IMR-90 (cell line): ENCODE measurements around the gene NPIPA5. TPM values are rescaled to one million over a fixed set of nuclear protein-coding genes. Genes with fewer than 3 reads are reported as not detected.

Experiments used
- ATAC-seq: fragments of 200-7000 bp; cut with Tn5 transposase; 2 replicates; pipeline ENCODE4 v1.9.1; 2020; ENCODE audit warnings: low read depth, mild to moderate bottlenecking, moderate library complexity
- BruUV-seq: library from RNA; stranded (reverse); fragments of 400-500 nt; replicated peaks from 2 replicates; lab custom pipeline; 2021; lab: Mats Ljungman, UMichigan
- CTCF ChIA-PET: fragments of 300-600 bp; formaldehyde crosslinking; extraction: SDS; loops from one replicate; lab custom pipeline; 2021; ENCODE audit warnings: antibody characterized with exemption; lab: Yijun Ruan, JAX
- POLR2A ChIA-PET: fragments of 300-600 bp; sonication (Branson Sonifier 250); formaldehyde crosslinking; loops from one replicate; lab custom pipeline; 2022; ENCODE audit warnings: antibody characterized with exemption; ENCODE audit not compliant: unreplicated experiment; lab: Charles Lee
- DNase-seq: peaks from one replicate; pipeline ENCODE4 v3.0.0; 2013
- H2AFZ ChIP-seq: replicated peaks from 2 replicates; pipeline ENCODE3; 2013; ENCODE audit warnings: low read length, mild to moderate bottlenecking; ENCODE audit not compliant: poor library complexity
- H2AK5ac ChIP-seq: 2 replicates; pipeline ENCODE4 v1.6.1; 2013; ENCODE audit warnings: low read depth, low read length, inconsistent platforms
- H2AK9ac ChIP-seq: replicated peaks from 2 replicates; pipeline ENCODE3; 2013; ENCODE audit warnings: mild to moderate bottlenecking, low read depth, low read length, moderate library complexity; ENCODE audit not compliant: poor library complexity
- H2BK120ac ChIP-seq: 2 replicates; pipeline ENCODE4 v1.6.1; 2013; ENCODE audit warnings: low read depth, low read length, inconsistent platforms
- H2BK15ac ChIP-seq: 3 replicates; pipeline ENCODE4 v1.6.1; 2013; ENCODE audit warnings: low read depth, low read length, inconsistent platforms
- H2BK20ac ChIP-seq: 2 replicates; pipeline ENCODE4 v1.6.1; 2013; ENCODE audit warnings: low read depth, mild to moderate bottlenecking, inconsistent platforms, low read length, moderate library complexity
- H2BK5ac ChIP-seq: 2 replicates; pipeline ENCODE4 v1.6.1; 2013; ENCODE audit warnings: mild to moderate bottlenecking, low read depth, low read length, inconsistent platforms; ENCODE audit not compliant: poor library complexity, severe bottlenecking
- H3K14ac ChIP-seq: replicated peaks from 2 replicates; pipeline ENCODE4 v1.6.1; 2013; ENCODE audit warnings: low read depth, low read length, inconsistent platforms
- H3K18ac ChIP-seq: 2 replicates; pipeline ENCODE4 v1.6.1; 2013; ENCODE audit warnings: low read depth, low read length, control low read depth
- H3K23ac ChIP-seq: 2 replicates; pipeline ENCODE4 v1.6.1; 2013; ENCODE audit warnings: low read depth, low read length, inconsistent platforms
- H3K27ac ChIP-seq: 2 replicates; pipeline ENCODE4 v1.5.1; 2013; ENCODE audit warnings: mild to moderate bottlenecking, control low read depth, low read length; ENCODE audit not compliant: insufficient read depth
- H3K27me3 ChIP-seq: 2 replicates; pipeline ENCODE4 v1.6.1; 2013; ENCODE audit warnings: low read length; ENCODE audit not compliant: control insufficient read depth, insufficient read depth
- H3K36me3 ChIP-seq: 2 replicates; pipeline ENCODE4 v1.6.1; 2013; ENCODE audit warnings: low read length, mixed read lengths; ENCODE audit not compliant: control insufficient read depth, insufficient read depth
- H3K4ac ChIP-seq: 2 replicates; pipeline ENCODE4 v1.6.1; 2013; ENCODE audit warnings: low read depth, low read length, inconsistent platforms
- H3K4me1 ChIP-seq: 2 replicates; pipeline ENCODE4 v1.6.1; 2013; ENCODE audit warnings: low read length, mixed read lengths; ENCODE audit not compliant: control insufficient read depth, insufficient read depth
- H3K4me2 ChIP-seq: 2 replicates; pipeline ENCODE4 v1.6.1; 2013; ENCODE audit warnings: low read depth, mild to moderate bottlenecking, control low read depth, low read length, moderate library complexity
- H3K4me3 ChIP-seq: 2 replicates; pipeline ENCODE4 v1.5.1; 2013; ENCODE audit warnings: low read depth, mild to moderate bottlenecking, control low read depth, low read length, moderate library complexity; ENCODE audit not compliant: insufficient read depth
- H3K56ac ChIP-seq: 2 replicates; pipeline ENCODE4 v1.6.1; 2013; ENCODE audit warnings: low read length, inconsistent platforms; ENCODE audit not compliant: insufficient read depth; ENCODE audit errors: extremely low read depth
- H3K79me1 ChIP-seq, 2 experiments: 2 replicates each; pipeline ENCODE4 v1.6.1; 2013; ENCODE audit warnings: low read length in 2 of 2, inconsistent platforms in 1 of 2, low read depth in 1 of 2
- H3K9ac ChIP-seq: 2 replicates; pipeline ENCODE4 v1.6.1; 2013; ENCODE audit warnings: low read depth, low read length, control low read depth
- H3K9me1 ChIP-seq: 2 replicates; pipeline ENCODE4 v1.6.1; 2013; ENCODE audit warnings: low read length, inconsistent platforms; ENCODE audit not compliant: insufficient read depth
- H3K9me3 ChIP-seq: 2 replicates; pipeline ENCODE4 v1.6.1; 2013; ENCODE audit warnings: low read length; ENCODE audit not compliant: control insufficient read depth, insufficient read depth
- H4K20me1 ChIP-seq: 2 replicates; pipeline ENCODE4 v1.6.1; 2013; ENCODE audit warnings: low read length, inconsistent platforms; ENCODE audit not compliant: insufficient read depth
- H4K5ac ChIP-seq: 2 replicates; pipeline ENCODE4 v1.6.1; 2013; ENCODE audit warnings: mild to moderate bottlenecking, low read depth, low read length, control low read depth
- H4K8ac ChIP-seq, 2 experiments: 2 replicates each; pipeline ENCODE4 v1.6.1; 2013; ENCODE audit warnings: low read depth in 2 of 2, low read length in 2 of 2, control low read depth in 1 of 2, inconsistent platforms in 1 of 2
- H4K91ac ChIP-seq: 2 replicates; pipeline ENCODE4 v1.6.1; 2013; ENCODE audit warnings: low read depth, low read length, inconsistent platforms; ENCODE audit not compliant: insufficient read depth
- BHLHE40 ChIP-seq: fragments of 150-350 bp; IDR thresholded peaks from 2 replicates; pipeline ENCODE4 v1.6.1; 2016; ENCODE audit warnings: mild to moderate bottlenecking, low read depth, low read length
- CEBPB ChIP-seq: IDR thresholded peaks from 2 replicates; pipeline ENCODE4 v1.6.1; 2012; ENCODE audit warnings: low read depth, low read length, improper control_type of control experiment
- CHD1 ChIP-seq: IDR thresholded peaks from 2 replicates; pipeline ENCODE4 v1.6.1; 2012; ENCODE audit warnings: low read depth, low read length, improper control_type of control experiment
- CTCF ChIP-seq: conservative IDR thresholded peaks from 2 replicates; pipeline ENCODE4 v1.5.1; 2012; ENCODE audit warnings: mild to moderate bottlenecking, low read depth, low read length, improper control_type of control experiment
- ELK1 ChIP-seq: fragments of 150-350 bp; IDR thresholded peaks from 2 replicates; pipeline ENCODE4 v1.6.1; 2016; ENCODE audit warnings: low read depth, mild to moderate bottlenecking, low read length, moderate library complexity, borderline replicate concordance
- FOS ChIP-seq: fragments of 150-350 bp; IDR thresholded peaks from 2 replicates; pipeline ENCODE4 v1.6.1; 2016; ENCODE audit warnings: low read depth, low read length
- MAFK ChIP-seq: IDR thresholded peaks from 2 replicates; pipeline ENCODE4 v1.6.1; 2012; ENCODE audit warnings: low read depth, low read length, improper control_type of control experiment
- MAZ ChIP-seq: IDR thresholded peaks from 2 replicates; pipeline ENCODE4 v1.6.1; 2012; ENCODE audit warnings: low read depth, mild to moderate bottlenecking, low read length, improper control_type of control experiment, moderate library complexity, borderline replicate concordance
- MXI1 ChIP-seq: IDR thresholded peaks from 2 replicates; pipeline ENCODE4 v1.6.1; 2012; ENCODE audit warnings: low read depth, mild to moderate bottlenecking, low read length, moderate library complexity, borderline replicate concordance
- NFE2L2 ChIP-seq: fragments of 150-350 bp; IDR thresholded peaks from 2 replicates; pipeline ENCODE4 v1.6.1; 2016; ENCODE audit warnings: low read depth, mild to moderate bottlenecking, low read length
- RAD21 ChIP-seq: IDR thresholded peaks from 2 replicates; pipeline ENCODE4 v1.6.1; 2012; ENCODE audit warnings: low read length, improper control_type of control experiment
- SMC3 ChIP-seq: fragments of 150-350 bp; IDR thresholded peaks from 2 replicates; pipeline ENCODE4 v1.6.1; 2016; ENCODE audit warnings: low read depth, mild to moderate bottlenecking, antibody characterized with exemption, low read length, moderate library complexity
- USF2 ChIP-seq: fragments of 150-350 bp; IDR thresholded peaks from 2 replicates; pipeline ENCODE4 v1.6.1; 2017; ENCODE audit warnings: mild to moderate bottlenecking, antibody characterized with exemption, low read length, low read depth
- WGBS, 2 experiments: methylation state at CpG; one replicate each; pipeline versions ENCODE4 v1.1.5 to v1.1.7; 2013; ENCODE audit warnings: missing lambda C conversion rate in 2 of 2; ENCODE audit not compliant: insufficient read length in 1 of 2; ENCODE audit errors: extremely low coverage in 2 of 2; 5-methylcytosine and 5-hydroxymethylcytosine counted together
- dilution Hi-C: fragments of 300-500 bp; cut with HindIII; formaldehyde crosslinking; loops from one replicate; pipeline ENCODE4 v1.14.3; 2018; ENCODE audit warnings: low sequenced_read_pairs; ENCODE audit not compliant: unreplicated experiment
- in situ Hi-C: fragments of 300-500 bp; cut with MboI; formaldehyde crosslinking; loops from 3 replicates; pipeline ENCODE4 v1.14.3; 2019; ENCODE audit warnings: low sequenced_read_pairs, inconsistent platforms, mixed read lengths
- intact Hi-C: fragments of 100-400 bp; cut with micrococcal nuclease; formaldehyde crosslinking; loops from 2 replicates; pipeline ENCODE4 v1.10.0; 2022
- polyA plus RNA-seq, 3 experiments: library from polyadenylated mRNA; depleted of rRNA; stranded (reverse); fragments of >200 nt; gene quantifications; 2 replicates each; pipeline ENCODE4 v1.2.3, GENCODE V29; 2012; ENCODE audit warnings: low replicate concordance in 1 of 3
- total RNA-seq: library from RNA; depleted of rRNA; stranded (reverse); fragments of >200 nt; gene quantifications from 2 replicates; pipeline ENCODE4 v1.2.3, GENCODE V29; 2012

Gene NPIPA5
- total and polyA plus RNA-seq, 2 of the 4 experiments (the other 2 are of a cell fraction) = 1.3 TPM; not detected in 1

DNA sequence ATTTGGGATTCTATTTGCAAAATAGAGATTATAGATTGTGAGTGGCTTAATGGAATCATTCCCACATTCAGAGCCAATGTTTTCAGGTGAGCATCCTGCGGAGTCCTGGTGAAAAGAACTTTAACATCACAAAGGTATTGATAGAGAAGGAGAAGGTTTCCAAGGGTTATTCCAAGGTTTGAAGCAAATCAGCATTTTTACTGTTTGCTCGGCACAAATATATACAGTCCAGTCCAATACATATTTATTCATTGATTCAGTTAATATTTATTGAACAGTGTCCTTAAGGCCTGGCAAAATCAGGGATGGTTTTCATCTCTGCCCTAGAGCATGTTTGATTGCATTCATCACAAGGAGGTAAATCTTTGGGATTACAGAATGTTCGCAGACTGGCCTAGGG, 23.9 kb upstream of the NPIPA5 start:
- Histone ChIP-seq H4K20me1 (no peaks in the 10 kb centered on the region), H2BK20ac (no peak overlapping the region), H3K18ac (no peak overlapping the region), H4K5ac (no peak overlapping the region), H3K4me2 (no peak overlapping the region), H3K4ac (no peak overlapping the region), H3K4me1 (no peaks in the 10 kb centered on the region), H2AK5ac (no peak overlapping the region), H3K23ac (no peak overlapping the region), H3K27me3 (peaks cover 9% of the 10 kb centered on the region), H2AK9ac (no peak overlapping the region), H2BK5ac (no peak overlapping the region), H3K14ac (no peak overlapping the region), H3K36me3 (no peaks in the 10 kb centered on the region), H3K9me3 (no peaks in the 10 kb centered on the region), H3K9me1 (no peaks in the 10 kb centered on the region), H3K79me1 (no peaks in the 10 kb centered on the region), H4K91ac (no peak overlapping the region), H4K8ac (no peak overlapping the region), H3K56ac (no peak overlapping the region), H3K27ac (no peak overlapping the region), H3K4me3 (no peak overlapping the region), H3K9ac (no peak overlapping the region), H2BK120ac (no peak overlapping the region), H2AFZ (no peak overlapping the region), H2BK15ac (no peak overlapping the region)
- intact Hi-C loops = no loop called here
- ATAC-seq (no peak), DNase-seq (no peak)
- dilution Hi-C loops = no loop called here
- ChIA-PET CTCF (no interaction called here), POLR2A (no interaction called here)
- no peak for TF ChIP-seq SMC3
- TF ChIP-seq ELK1 = no peak
- no peak for TF ChIP-seq CEBPB
- TF ChIP-seq MXI1 = no peak
- TF ChIP-seq USF2 = no peak
- no peak for TF ChIP-seq CTCF
- no peak for TF ChIP-seq RAD21
- TF ChIP-seq FOS = no peak
- TF ChIP-seq MAFK = no peak
- no peak for TF ChIP-seq BHLHE40
- TF ChIP-seq MAZ = no peak
- no peak for TF ChIP-seq NFE2L2
- TF ChIP-seq CHD1 = no peak
- no TSS peak for BruUV-seq
- in situ Hi-C loops = no loop called here
- WGBS, 2 experiments = 100% methylated on average over 1 of the region's 3 CpGs; no CpG with 5 or more reads in 1 of the 2 experiments
